HuH-7.5 (cell line): Measurements from ENCODE around the gene RNF183.

Experiments
- DNase-seq: peaks from one replicate; pipeline ENCODE4 v3.0.0; 2011; ENCODE audit warnings: low spot score

Gene RNF183

GRCh38 chr9:113302792-113303418 is at the start of gene RNF183:
TSS of gene RNF183 (minus strand) at chr9:113303376. CDS start at chr9:113298184, 5,192 bp downstream.
- DNase-seq = peak; percentile 12

- DNase-seq = no peak
Observed at GRCh38 chr9:113352411-113352810, 49.2 kb upstream of the RNF183 start.

GRCh38 chr9:113352006-113352405 is 48.8 kb upstream of the RNF183 start:
- no peak for DNase-seq

- DNase-seq = no peak
Observed at GRCh38 chr9:113350937-113351336, 47.8 kb upstream of the RNF183 start.

- DNase-seq = no peak
Observed at GRCh38 chr9:113350107-113350661, 47.0 kb upstream of the RNF183 start.

- peak; percentile 52 for DNase-seq
Observed at GRCh38 chr9:113349445-113350094, 46.4 kb upstream of the RNF183 start, which contains the start of gene BSPRY. TSS of gene BSPRY (plus strand) at chr9:113349541. CDS start at chr9:113349580, 39 bp downstream.

- DNase-seq = no peak
Observed at GRCh38 chr9:113349066-113349444, 45.9 kb upstream of the RNF183 start.

- no peak for DNase-seq
Observed at GRCh38 chr9:113348437-113348836, 45.3 kb upstream of the RNF183 start.

GRCh38 chr9:113345671-113346070 is 42.5 kb upstream of the RNF183 start:
- no peak for DNase-seq

GRCh38 chr9:113345190-113345589 is 42.0 kb upstream of the RNF183 start:
- no peak for DNase-seq

- no peak for DNase-seq
Observed at GRCh38 chr9:113343732-113344231, 40.6 kb upstream of the RNF183 start.

GRCh38 chr9:113341712-113342410 is 38.7 kb upstream of the RNF183 start:
- DNase-seq = no peak

- peak; percentile 85 for DNase-seq
Observed at GRCh38 chr9:113340011-113340699, 37.0 kb upstream of the RNF183 start, which contains the start of gene WDR31. TSS of gene WDR31 (minus strand) at chr9:113340275. CDS start at chr9:113332022, 8,253 bp downstream.

GRCh38 chr9:113337714-113338113 is 34.5 kb upstream of the RNF183 start:
- no peak for DNase-seq

- no peak for DNase-seq
Observed at GRCh38 chr9:113331780-113332179, 28.6 kb upstream of the RNF183 start.

GRCh38 chr9:113328045-113328782 is 25.0 kb upstream of the RNF183 start:
- DNase-seq = no peak

GRCh38 chr9:113326230-113326629 is 23.1 kb upstream of the RNF183 start:
- DNase-seq = no peak

- DNase-seq = no peak
Observed at GRCh38 chr9:113322671-113323070, 19.5 kb upstream of the RNF183 start.

GRCh38 chr9:113320051-113320450 is 16.9 kb upstream of the RNF183 start:
- DNase-seq = no peak

GRCh38 chr9:113319054-113319453 is 15.9 kb upstream of the RNF183 start:
- no peak for DNase-seq

- no peak for DNase-seq
Observed at GRCh38 chr9:113317777-113318176, 14.6 kb upstream of the RNF183 start.
